Hippocampal formation (tissue), 2 donors: ENCODE results near the gene USP3.
"Not testable (repeated sequence)": the region's sequence is repeated elsewhere in the genome, so short reads cannot be mapped to it uniquely, and the experiment has no call there.

ENCODE experiments used
- DNase-seq, 2 donors: peaks; one replicate each; lab custom pipeline; 2025; lab: John Stamatoyannopoulos, UW

Gene USP3

DNA sequence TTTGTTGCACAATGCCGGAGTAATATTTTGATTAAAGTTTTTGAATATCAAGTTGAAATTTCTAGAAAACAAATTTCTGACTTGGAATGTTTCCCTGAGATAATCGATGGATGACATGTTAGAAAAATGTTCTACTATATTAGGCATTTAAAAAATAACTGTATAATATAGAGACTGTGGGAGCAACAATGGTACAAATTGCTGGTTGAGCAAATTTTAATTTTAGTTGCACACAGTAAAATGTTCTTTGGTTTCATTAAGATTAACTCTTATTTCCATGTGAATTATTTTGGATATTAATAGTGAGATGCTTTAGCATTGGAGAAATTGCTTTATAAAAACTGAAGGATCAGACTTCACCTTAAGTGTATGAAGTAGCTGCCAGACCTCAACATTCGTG is 9.3 kb downstream of the USP3 start:
- DNase-seq, result no peak

DNA sequence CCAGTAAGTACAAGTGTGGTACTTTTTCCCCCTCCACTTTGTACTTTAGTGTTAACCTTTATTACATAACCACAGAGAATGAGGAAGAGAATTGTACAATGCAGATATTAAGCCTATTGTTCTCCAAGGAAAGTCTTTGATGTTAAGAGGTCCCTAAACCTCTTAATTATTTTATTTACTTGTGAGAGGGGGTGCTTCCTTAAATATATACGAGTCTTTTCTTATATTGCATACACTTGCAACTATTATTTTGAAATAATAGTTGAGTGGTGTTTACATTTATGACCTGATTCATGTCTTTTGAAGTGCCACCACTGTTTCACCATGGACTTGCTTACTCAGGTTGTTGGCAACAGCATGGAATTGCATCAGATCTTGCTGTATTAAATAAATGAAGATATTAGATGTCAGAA is 10.1 kb downstream of the USP3 start:
- DNase-seq, result no peak

DNA sequence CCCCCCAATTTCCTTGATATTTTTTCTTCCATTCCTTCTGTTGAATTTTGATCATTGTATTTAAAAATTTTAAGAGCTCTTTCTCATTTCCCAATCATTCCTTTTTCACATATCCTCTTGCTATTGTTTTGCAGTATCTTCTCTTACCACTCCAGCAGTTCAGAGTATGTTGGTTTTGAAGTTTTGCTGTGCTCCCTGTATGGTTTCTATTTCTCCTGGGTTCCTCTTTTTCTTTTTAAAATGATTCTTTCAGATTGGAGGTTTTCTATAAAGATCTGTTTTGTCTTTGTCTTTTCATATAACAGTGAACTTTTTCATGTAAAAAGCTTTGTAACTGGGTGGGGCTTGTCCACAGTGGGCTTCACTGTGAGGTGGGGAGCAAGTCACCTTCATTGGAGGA is 12.8 kb downstream of the USP3 start:
- DNase-seq, result no peak

DNA sequence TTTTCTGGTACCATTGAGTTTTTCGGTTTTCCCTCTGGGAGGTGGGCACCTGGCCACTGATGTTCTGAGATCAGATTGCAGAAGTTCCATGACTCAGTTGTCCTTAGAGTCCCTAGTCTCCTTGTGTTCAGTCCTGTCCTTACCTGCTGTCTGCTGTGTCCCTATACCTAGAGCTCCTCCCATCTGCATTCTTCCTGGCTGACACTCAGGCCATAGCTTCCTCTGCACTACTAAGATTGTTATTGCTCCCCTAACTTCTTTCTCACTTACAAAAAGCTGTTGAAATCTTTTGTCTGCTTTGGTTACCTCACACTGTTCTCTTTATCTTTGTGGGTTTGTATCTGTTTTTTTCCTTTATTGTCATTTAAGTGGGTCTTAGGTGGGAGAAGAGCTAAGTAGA is 13.2 kb downstream of the USP3 start:
- DNase-seq, result no peak

DNA sequence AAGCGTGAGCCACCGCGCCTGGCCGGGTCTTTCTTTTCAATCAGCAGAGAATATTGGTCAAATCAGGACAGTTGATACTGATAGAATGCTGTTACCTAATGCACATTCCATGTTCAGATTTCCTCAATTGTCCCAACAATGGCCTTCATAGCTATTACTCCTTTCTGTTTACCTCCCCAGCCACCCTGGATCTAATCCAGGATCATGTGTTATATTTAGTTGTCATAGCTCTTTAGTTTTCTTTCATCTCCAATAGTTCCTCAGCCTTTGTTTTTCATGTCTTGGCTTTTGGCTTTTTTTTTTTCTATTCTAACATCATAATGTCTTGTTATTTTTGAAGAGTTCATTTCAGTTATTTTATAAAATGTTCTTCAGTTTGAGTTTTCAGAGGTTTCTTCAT is 14.6 kb downstream of the USP3 start:
- no peak for DNase-seq

DNA sequence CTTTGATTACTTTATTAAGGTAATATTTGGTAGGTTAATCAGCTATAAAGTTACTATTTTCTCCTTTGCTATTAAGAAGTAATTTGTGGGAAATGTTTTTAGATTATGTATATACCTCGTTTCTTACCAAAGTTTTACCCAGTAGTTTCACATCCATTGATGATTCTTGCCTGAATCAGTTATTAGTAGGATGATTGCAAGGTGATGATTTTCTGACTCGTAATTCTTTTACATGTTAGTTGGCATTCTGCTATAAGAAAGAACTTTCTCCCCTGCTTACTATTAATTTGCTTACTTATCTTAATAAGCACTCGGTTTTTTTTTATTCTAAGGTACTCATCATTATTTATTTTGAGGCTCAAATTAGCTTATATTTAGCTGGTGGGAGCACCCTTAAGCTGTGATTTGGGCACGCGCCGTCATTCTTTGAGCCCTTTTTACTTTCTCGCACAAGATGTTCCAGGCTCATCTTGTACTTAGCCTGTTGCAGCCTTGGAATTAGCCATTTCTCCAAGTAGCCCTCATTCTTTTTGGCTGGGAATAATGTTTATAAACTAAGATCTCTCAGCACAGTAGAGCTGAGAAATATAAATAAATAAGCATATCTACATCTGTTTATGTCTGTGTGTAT is 15.3 kb downstream of the USP3 start:
- DNase-seq, result no peak

DNA sequence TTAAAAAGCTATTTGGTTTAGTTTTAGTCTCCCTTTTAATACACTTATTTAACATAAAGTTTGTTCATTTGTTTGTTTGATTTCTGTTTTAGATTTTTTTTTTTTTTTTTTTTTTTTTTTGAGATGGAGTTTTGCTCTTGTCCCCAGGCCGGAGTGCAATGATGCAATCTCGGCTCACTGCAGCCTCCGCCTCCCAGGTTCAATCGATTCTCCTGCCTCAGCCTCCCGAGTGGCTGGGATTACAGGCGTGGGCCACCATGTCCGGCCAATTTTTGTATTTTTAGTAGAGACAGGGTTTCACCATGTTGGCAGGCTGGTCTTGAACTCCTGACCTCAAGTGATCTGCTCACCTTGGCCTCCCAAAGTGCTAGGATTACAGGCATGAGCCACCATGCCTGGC is 16.1 kb downstream of the USP3 start:
- not testable (repeated sequence) for DNase-seq

DNA sequence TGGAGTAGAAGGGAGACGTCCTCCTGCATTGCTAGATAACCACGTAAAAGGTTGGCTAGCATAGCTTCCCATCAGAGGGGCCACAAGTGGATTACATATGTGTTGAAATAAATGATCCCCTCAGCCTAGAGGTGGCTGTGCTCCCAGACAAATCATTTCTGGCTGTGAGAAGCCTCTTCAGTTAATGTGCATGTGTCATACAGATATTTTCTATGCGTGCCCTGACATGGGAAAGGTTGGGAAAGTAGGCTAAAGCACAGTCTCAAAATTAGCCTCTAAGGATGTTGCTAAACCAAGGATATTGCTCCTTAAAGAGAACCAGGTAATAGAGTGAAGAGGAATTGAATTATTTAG is 17.8 kb downstream of the USP3 start:
- DNase-seq, result no peak

DNA sequence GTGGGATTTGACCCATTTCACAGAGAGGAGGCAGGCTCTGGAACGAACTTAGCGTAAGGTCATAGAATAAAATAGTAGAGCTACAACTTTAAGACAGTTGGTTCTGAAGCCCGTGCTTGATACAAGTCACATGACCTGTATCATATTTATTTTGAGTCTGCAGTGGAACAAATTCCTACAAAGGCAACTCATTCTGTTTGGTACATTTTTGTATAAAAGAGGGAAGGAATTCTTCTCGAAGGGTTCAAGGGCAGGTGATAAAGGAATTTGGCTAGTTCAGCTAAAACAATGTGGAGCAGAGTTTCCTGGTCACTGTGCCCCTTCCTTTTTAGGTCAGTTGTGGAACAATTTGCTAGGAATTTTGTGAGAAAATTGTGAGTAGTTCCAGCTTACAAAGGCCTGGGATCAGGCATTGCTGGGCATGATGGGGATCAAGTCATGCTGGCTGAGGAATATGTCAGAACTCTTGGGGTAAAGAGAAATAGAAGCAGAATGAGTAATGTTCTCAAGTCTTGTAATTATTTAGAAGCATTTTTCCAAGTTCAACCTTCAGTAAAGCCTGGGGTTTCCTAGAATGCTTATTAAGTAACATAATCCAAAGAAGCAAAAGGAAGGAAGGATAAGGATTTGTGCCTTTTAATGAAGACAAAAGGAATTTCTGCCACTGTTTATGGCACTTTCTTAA is 19.1 kb downstream of the USP3 start:
- no peak for DNase-seq

DNA sequence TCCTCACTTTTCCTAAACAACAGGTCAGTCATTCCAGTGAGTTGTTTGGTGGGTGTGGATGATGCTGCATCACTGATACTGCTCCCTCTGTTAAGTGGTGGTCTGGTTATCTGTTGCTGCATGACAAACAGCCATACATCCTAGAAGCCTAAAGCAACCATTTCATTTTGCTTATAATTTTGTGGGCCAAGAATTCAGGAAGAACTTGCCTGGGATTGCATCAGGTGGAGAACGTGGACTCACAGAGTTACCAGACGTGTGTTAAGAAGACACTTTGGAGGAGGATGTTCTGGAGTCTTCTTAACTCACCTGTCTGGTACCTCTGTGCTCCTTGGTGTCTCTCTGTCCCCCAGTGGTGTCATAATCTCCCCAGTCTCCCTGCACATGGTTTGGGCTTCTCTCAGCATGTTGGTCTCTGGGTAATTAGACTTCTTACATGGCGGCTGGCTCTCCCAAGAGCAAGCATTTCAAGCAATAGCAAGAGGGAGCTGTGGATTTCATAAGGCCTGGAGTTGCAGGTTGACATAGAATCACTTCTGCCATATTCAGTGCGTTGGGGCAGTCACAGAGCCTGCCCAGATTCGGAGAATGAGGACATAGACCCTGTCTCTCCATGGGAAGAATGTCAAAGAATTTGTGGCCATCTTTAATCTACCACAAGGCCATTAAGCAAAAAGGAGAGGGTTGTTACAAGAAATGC is 20.1 kb downstream of the USP3 start:
- no peak for DNase-seq

DNA sequence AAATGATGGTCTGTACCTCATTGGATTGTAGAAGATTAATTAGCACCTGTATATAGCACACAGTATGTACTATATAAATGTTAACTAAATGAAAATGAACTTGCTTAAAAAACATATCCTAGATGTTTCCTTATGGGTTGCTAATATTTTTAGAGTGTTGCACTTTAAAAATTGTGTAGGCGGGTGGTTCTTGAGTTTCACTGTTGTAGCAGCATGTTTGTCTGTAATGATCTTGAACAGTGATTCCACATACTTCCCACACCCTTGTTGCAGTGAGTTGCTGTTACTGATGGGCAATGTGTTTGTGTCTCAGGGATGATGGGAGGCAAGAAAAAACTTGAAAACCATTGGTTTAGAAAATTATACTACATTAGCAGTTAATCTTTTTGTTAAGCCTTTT is 22.0 kb downstream of the USP3 start:
- DNase-seq, result no peak

DNA sequence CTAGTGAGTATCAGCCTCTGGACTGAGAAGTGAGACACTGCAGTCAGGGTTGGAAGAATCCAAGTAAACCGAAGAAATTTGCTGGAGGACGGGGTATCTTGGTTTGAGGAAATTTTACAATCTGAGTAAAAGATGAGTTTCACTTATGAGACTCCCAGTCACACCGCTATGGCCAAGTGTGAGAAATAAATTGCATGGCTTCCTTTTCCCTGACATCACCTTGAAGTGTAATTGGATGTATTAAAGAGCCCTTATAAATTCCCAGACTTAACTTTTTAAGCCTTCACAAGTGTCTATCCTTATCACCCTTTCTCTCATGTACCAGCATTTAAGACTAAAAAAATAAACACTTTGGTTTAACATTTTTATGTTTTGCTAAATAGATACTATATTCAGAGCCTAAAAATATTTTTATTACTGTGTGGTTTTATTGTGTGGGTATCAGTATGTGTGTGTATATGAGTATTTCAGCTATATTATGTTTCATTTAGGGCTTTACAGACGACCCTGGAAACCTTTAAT is 23.8 kb downstream of the USP3 start:
- no peak for DNase-seq

DNA sequence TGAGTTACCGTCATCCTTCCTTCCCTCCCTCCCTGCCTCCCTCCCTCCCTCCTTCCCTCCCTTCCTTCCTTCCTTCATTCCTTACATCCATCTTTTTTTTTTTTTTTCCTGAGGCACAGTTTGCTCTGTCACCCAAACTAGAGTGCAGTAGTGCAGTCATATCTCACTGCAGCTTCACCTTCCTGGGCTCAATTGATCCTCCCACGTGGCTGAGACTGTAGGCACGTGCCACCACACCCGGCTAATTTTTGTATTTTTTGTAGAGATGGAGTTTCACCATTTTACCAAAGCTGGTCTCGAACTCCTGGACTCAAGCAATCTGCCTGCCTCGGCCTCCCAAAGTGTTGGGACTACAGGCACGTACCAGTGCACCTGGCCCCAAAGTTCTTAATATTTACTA is 25.8 kb downstream of the USP3 start:
- DNase-seq, result no peak

DNA sequence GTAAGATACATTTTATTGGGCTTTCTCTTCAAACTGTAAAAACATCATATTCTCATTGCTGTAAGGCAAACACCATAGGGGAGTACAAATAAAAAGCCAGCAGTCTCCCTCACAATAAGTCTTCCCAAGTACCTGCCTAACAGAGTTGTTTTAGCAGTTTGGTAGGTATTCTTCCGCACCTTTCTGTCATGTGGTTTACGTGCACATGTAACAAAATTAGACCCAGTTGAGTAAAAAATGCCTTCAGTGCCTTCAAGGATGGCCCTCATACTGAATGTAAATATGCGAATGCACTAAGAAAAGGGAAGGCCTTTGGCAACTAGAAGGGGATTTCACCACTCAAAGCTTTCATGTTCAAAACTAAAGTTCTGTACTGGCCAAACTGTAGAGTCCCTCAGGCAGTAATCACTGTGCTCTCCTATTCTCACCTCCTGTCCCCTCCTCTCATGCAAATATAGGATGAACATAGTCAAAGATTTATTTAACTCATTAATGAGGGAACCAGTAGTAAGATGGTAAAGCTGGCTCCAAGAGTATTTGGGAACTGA is 26.4 kb downstream of the USP3 start:
- no peak for DNase-seq

DNA sequence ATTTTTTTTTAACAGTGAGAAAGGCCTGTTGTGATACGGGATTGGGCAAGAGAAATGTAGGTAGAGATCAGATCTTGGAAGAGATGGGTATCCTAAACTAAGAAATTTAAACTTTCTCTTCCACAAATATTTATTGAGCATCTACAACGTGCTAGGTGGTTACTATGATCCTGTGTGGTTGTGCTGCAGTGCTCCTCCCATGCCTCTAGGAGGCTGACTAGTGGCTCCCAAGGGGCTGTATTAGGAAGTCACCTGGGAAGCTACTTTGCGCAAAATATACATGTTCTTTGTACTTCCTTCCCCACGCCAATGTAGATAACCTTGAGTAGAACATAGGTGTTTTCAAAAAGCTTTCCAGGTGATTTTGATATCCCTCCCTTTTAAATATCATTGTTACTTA is 27.2 kb downstream of the USP3 start:
- no peak for DNase-seq

DNA sequence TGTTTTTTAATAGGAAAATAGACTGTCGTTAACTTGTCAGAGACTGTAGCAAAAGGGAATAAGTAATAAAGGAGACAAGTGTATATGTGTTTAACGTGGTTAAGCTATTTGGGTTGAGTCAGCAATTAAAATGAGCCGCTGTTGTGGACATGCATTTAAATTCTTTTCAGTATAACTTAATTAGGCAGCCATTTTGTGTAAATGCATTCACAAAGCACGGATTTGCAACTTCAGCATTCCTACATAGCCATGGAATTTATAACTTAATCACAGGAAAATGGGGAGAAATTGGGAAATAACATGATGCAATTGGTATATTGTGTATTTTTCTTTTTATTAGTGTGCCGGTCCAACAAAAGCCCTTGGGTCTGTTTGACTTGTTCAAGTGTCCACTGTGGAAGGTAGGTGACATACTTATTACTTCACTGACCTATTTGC is 27.9 kb downstream of the USP3 start:
- no peak for DNase-seq

DNA sequence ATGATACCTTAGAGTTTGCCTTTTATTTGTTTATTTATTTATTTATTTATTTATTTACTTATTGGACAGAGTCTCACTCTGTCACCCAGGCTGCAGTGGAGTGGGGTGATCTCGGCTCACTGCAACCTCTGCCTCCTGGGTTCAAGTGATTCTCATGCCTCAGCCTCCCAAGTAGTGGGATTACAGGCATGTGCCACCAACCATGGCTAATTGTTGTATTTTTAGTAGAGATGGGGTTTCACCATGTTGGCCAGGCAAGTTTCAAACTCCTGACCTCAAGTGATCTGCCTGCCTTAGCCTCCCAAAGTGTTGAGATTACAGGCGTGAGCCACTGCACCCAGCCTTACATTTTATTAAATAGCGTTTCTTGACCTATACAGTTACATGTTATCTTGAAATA is 30.5 kb downstream of the USP3 start:
- DNase-seq, result not testable (repeated sequence)

DNA sequence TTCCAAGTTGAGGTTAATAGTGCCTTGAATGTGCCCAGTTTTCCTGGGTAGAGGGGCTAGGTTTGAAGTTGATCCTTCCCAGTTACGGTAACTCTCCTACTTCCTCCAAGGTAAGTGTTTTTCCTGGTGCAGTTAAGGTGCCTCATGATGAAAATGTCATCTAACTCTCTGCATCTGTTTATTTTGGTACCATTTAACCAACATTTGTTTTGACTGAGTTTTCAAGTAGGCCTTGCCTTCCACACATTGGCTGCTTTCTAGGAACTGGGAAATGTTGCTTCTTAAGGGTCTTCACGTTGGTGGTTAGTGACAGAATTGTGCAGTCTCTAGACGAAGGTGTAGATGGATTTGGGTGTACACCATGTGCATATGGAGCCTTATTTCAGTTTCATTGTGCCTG is 31.3 kb downstream of the USP3 start:
- DNase-seq, result no peak

DNA sequence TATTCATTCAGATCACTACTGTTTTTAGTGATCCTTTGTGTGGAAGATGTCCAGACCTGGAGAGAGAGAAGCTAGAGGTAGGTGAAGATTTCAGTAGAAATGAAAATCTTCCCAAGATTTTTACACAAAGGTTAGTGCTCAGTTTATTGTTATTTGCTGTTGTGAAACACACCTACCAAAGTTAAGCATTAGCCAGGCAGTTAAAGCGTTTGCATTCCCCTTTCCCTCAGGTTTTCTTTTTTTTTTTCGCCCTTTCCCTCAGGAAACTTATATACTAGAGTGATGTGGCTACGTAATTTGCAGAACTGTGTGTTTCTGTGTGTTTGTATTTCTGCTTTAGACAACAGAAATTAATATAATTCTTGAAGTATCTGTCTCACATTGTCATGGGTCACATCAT is 34.5 kb downstream of the USP3 start:
- DNase-seq, result no peak

DNA sequence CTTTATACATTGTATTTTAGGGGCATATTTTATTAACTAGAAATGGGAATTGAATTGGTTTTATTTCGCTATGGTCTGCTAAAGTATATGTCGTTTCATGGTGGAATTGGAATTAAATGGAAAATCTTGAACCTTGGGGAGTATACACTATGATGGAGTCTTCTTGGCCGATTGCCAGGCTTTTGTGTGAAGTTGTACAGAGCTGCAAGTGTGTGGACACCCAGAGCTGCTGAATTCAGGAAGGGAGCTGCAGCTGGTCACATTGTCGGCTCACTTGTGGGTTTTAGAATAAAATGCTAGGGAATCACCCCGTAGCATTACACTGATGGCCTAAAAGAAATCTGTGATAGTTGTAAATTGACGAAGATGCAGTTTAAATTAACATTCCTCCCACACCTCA is 35.1 kb downstream of the USP3 start:
- DNase-seq, result peak in 1 of 2 donors; percentile 1

DNA sequence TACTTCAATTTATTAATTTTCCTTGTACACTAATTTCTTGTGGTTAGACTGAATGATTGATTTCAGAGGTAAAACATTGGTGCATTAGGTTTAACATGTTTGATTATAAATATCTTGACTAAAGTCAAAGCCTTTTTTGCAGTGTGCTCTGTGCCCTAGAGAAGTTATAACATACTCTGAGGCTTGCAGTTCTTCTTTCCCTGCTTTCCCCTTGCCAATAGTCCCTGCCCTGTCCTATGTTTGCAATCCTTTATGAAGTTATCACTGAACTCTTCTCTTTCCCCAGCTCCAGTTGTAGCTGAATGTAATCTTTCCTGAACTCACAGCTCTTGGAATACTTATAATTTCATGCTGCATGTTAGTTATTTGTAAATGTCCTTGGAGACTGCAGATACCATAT is 35.6 kb downstream of the USP3 start:
- DNase-seq, result no peak

DNA sequence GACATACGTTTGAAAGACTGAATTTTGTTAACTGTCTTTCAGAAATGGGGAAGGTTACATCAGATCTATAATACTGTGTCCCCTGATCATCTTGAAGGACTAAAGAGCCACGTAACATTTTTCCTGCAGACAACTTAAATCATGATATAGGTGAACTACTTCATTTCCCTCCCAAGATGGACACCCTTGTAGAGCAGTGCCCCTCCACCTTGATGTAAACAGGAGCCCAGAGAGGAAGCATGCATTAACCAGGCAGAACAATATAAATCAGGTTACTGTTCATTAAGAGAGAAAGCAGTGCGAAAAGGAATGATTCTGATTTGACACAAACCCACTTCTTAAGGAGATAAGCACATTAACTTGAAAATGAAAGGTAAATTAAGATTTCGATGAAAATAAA is 36.1 kb downstream of the USP3 start:
- no peak for DNase-seq
